OCI-LY1 (cell line): Measurements from ENCODE around the gene LBH.

Experiments used
- H2AFZ ChIP-seq: fragments of 200-600 bp; sonication (generic), shearing (Covaris generic); 2 replicates; pipeline ENCODE4 v1.6.0; 2014; ENCODE audit warnings: antibody characterized with exemption, mild to moderate bottlenecking, low read length
- H3F3A ChIP-seq: fragments of 200-600 bp; sonication (generic), shearing (Covaris generic); 2 replicates; pipeline ENCODE4 v1.6.0; 2014; ENCODE audit warnings: mild to moderate bottlenecking, antibody characterized with exemption, low read length, moderate library complexity; ENCODE audit not compliant: insufficient read depth
- H3K27ac ChIP-seq: fragments of 200-600 bp; sonication (generic); 2 replicates; pipeline ENCODE4 v1.5.1; 2014; ENCODE audit warnings: low read length, mixed run types, mild to moderate bottlenecking, low read depth; ENCODE audit not compliant: poor library complexity, severe bottlenecking
- H3K27me3 ChIP-seq: fragments of 200-600 bp; sonication (generic); 2 replicates; pipeline ENCODE4 v1.6.0; 2014; ENCODE audit warnings: antibody characterized with exemption, mild to moderate bottlenecking, low read length, moderate library complexity; ENCODE audit not compliant: insufficient read depth
- H3K36me3 ChIP-seq: fragments of 200-600 bp; sonication (generic); 2 replicates; pipeline ENCODE4 v1.6.1; 2014; ENCODE audit warnings: mild to moderate bottlenecking, antibody characterized with exemption, low read length, moderate library complexity, mixed read lengths; ENCODE audit not compliant: insufficient read depth
- H3K4me1 ChIP-seq: fragments of 200-600 bp; sonication (generic); 2 replicates; pipeline ENCODE4 v1.5.1; 2014; ENCODE audit warnings: mild to moderate bottlenecking, low read length, moderate library complexity; ENCODE audit not compliant: insufficient read depth, severe bottlenecking
- H3K4me2 ChIP-seq: fragments of 200-600 bp; sonication (generic), shearing (Covaris generic); 2 replicates; pipeline ENCODE4 v1.6.1; 2014; ENCODE audit warnings: low read length
- H3K4me3 ChIP-seq: fragments of 200-600 bp; sonication (generic); 2 replicates; pipeline ENCODE4 v1.5.1; 2014; ENCODE audit warnings: low read length, low read depth, mild to moderate bottlenecking, mixed read lengths; ENCODE audit not compliant: poor library complexity, severe bottlenecking
- H3K79me2 ChIP-seq: fragments of 200-600 bp; shearing (Covaris generic); 2 replicates; pipeline ENCODE4 v1.6.1; 2016; ENCODE audit warnings: mixed run types, low read length, mixed read lengths; ENCODE audit not compliant: insufficient read depth
- H3K9ac ChIP-seq: fragments of 200-600 bp; sonication (generic), shearing (Covaris generic); 2 replicates; pipeline ENCODE4 v1.6.1; 2014; ENCODE audit warnings: mild to moderate bottlenecking, low read length, mixed read lengths
- H3K9me2 ChIP-seq: fragments of 200-600 bp; sonication (generic), shearing (Covaris generic); 2 replicates; pipeline ENCODE4 v1.6.1; 2014; ENCODE audit warnings: low read depth, mild to moderate bottlenecking, low read length, mixed read lengths
- H3K9me3 ChIP-seq: fragments of 200-600 bp; shearing (Covaris generic); 2 replicates; pipeline ENCODE4 v1.6.1; 2014; ENCODE audit warnings: low read length, mixed read lengths
- H4K20me1 ChIP-seq: fragments of 200-600 bp; sonication (generic), shearing (Covaris generic); 2 replicates; pipeline ENCODE4 v1.6.0; 2016; ENCODE audit warnings: mild to moderate bottlenecking, low read length; ENCODE audit not compliant: insufficient read depth
- EZH2 ChIP-seq: fragments of 200-600 bp; sonication (generic), shearing (Covaris generic); IDR thresholded peaks from 2 replicates; pipeline ENCODE4 v1.8.0; 2017; ENCODE audit warnings: borderline replicate concordance, mixed run types, mild to moderate bottlenecking, antibody characterized with exemption, low read length, moderate library complexity, mixed read lengths
- TF ChIP-seq, protein P1 (sequence below): fragments of 200-600 bp; sonication (generic), shearing (Covaris generic); IDR thresholded peaks from 2 replicates; pipeline ENCODE4 v1.5.1; 2017; ENCODE audit warnings: mild to moderate bottlenecking, antibody characterized with exemption, low read length, moderate library complexity, mixed read lengths

The LBH gene

DNA sequence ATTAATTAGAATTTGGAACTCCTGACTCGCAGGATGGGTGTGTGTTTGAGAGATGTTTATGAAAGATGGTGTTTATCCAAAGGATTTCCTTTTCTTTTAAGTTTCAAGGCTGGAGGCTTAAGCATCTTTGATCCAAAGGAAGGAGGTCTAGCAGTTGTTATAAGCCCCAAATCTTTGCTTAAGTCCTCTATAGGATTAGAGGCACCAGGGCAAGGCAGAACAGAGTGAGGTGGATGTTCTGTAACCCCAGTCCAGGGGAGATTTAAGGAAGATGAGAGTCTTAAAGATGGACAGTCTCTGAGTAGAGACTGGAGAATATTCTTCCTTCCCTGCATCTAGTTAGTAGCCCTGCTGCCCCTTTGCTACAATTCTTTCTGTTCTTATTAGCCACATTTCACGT, 17.5 kb downstream of the LBH start:
- no peaks in the 10 kb centered on the region; the same call in 1 of the 2 replicates for H3F3A ChIP-seq

GRCh38 chr2:30249354-30249753, 18.0 kb downstream of the LBH start:
- no peak overlapping the region for H3K4me2 ChIP-seq
- TF ChIP-seq EZH2 = no peak
- TF ChIP-seq, protein P1, sequence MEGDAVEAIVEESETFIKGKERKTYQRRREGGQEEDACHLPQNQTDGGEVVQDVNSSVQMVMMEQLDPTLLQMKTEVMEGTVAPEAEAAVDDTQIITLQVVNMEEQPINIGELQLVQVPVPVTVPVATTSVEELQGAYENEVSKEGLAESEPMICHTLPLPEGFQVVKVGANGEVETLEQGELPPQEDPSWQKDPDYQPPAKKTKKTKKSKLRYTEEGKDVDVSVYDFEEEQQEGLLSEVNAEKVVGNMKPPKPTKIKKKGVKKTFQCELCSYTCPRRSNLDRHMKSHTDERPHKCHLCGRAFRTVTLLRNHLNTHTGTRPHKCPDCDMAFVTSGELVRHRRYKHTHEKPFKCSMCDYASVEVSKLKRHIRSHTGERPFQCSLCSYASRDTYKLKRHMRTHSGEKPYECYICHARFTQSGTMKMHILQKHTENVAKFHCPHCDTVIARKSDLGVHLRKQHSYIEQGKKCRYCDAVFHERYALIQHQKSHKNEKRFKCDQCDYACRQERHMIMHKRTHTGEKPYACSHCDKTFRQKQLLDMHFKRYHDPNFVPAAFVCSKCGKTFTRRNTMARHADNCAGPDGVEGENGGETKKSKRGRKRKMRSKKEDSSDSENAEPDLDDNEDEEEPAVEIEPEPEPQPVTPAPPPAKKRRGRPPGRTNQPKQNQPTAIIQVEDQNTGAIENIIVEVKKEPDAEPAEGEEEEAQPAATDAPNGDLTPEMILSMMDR = no peak
- 0 out of 2 replicates have a peak, but pooled peaks cover 7% of the 10 kb centered on the region for H3K27me3 ChIP-seq
- H3K4me1 ChIP-seq = peaks cover 3% of the 10 kb centered on the region
- H3K4me3 ChIP-seq = no peak overlapping the region
- H3K9me3 ChIP-seq = 0 out of 2 replicates have a peak, but pooled peaks cover 2% of the 10 kb centered on the region
- no peaks in the 10 kb centered on the region; the same call in 1 of the 2 replicates for H3F3A ChIP-seq
- no peaks in the 10 kb centered on the region for H3K9me2 ChIP-seq
- no peak overlapping the region for H2AFZ ChIP-seq
- H3K36me3 ChIP-seq = no peaks in the 10 kb centered on the region
- H3K27ac ChIP-seq = no peak overlapping the region
- no peaks in the 10 kb centered on the region for H4K20me1 ChIP-seq
- no peak overlapping the region for H3K9ac ChIP-seq
- no peaks in the 10 kb centered on the region for H3K79me2 ChIP-seq

More for the DNA sequence above, 17.5 kb downstream of the LBH start:
- no peaks in the 10 kb centered on the region for H3K36me3 ChIP-seq
- no peak for TF ChIP-seq EZH2
- TF ChIP-seq, protein P1 = no peak
- no peaks in the 10 kb centered on the region for H3K79me2 ChIP-seq
- H3K9ac ChIP-seq = no peak overlapping the region
- H3K9me3 ChIP-seq = 0 out of 2 replicates have a peak, but pooled peaks cover 2% of the 10 kb centered on the region
- H3K4me1 ChIP-seq = peaks cover 3% of the 10 kb centered on the region
- no peak overlapping the region for H2AFZ ChIP-seq
- no peak overlapping the region for H3K4me2 ChIP-seq
- no peak overlapping the region for H3K27ac ChIP-seq
- 0 out of 2 replicates have a peak, but pooled peaks cover 7% of the 10 kb centered on the region for H3K27me3 ChIP-seq
- H4K20me1 ChIP-seq = no peaks in the 10 kb centered on the region
- H3K4me3 ChIP-seq = no peak overlapping the region
- no peaks in the 10 kb centered on the region for H3K9me2 ChIP-seq

- Histone ChIP-seq H3K36me3 (no peaks in the 10 kb centered on the region), H2AFZ (no peak overlapping the region), H3K27me3 (0 out of 2 replicates have a peak, but pooled peaks cover 7% of the 10 kb centered on the region), H3K9me2 (no peaks in the 10 kb centered on the region), H4K20me1 (no peaks in the 10 kb centered on the region), H3K4me2 (no peak overlapping the region), H3K9ac (no peak overlapping the region), H3F3A (no peaks in the 10 kb centered on the region; the same call in 1 of the 2 replicates), H3K79me2 (no peaks in the 10 kb centered on the region), H3K4me3 (no peak overlapping the region), H3K4me1 (peaks cover 3% of the 10 kb centered on the region), H3K9me3 (0 out of 2 replicates have a peak, but pooled peaks cover 2% of the 10 kb centered on the region), H3K27ac (no peak overlapping the region)
- no peak for TF ChIP-seq EZH2
- TF ChIP-seq, protein P1 = no peak
Measured at GRCh38 chr2:30250421-30250820, 19.1 kb downstream of the LBH start.
